Heart right ventricle (tissue), 16 donors: ENCODE measurements around the gene ARHGDIB. TPM values are rescaled to one million over a fixed set of nuclear protein-coding genes. Genes with fewer than 3 reads are reported as not detected.

ENCODE experiments used
- ATAC-seq, 8 donors: fragments of 200-7000 bp; cut with Tn5 transposase; one replicate each; pipeline ENCODE4 v1.9.1; 2020; ENCODE audit warnings: mild to moderate bottlenecking in 8 of 8, moderate library complexity in 8 of 8, moderate number of reproducible peaks in 1 of 8
- DNase-seq, 2 donors: peaks; one replicate each; pipeline ENCODE4 v3.0.0-alpha.2; 2020
- H3K27ac ChIP-seq, 10 donors: fragments of 200-600 bp; sonication (generic) in 2 of 10; one replicate each; pipeline versions ENCODE4 v1.5.0 to v1.8.0; 2020 to 2022; ENCODE audit warnings: mild to moderate bottlenecking in 3 of 10
- H3K27me3 ChIP-seq, 7 donors: fragments of 200-600 bp; one replicate each; pipeline ENCODE4 v1.8.0; 2021 to 2022; ENCODE audit warnings: mild to moderate bottlenecking in 2 of 7
- H3K36me3 ChIP-seq, 9 donors: fragments of 200-600 bp; sonication (generic) in 1 of 9; one replicate each; pipeline versions ENCODE4 v1.5.0 to v1.8.0; 2020 to 2022; ENCODE audit warnings: mild to moderate bottlenecking in 2 of 9
- H3K4me1 ChIP-seq, 9 donors: fragments of 200-600 bp; sonication (generic) in 1 of 9; one replicate each; pipeline versions ENCODE4 v1.5.0 to v1.8.0; 2020 to 2022; ENCODE audit warnings: mild to moderate bottlenecking in 4 of 9
- H3K4me3 ChIP-seq, 10 donors: fragments of 200-600 bp; sonication (generic) in 2 of 10; one replicate each; pipeline versions ENCODE4 v1.5.0 to v1.8.0; 2020 to 2022; ENCODE audit warnings: mild to moderate bottlenecking in 7 of 10, moderate library complexity in 2 of 10
- H3K9me3 ChIP-seq, 11 donors: fragments of 200-600 bp in 10 of 11; sonication (generic) in 2 of 11; one replicate each; pipeline versions ENCODE4 v1.5.0 to v1.8.0; 2013 to 2022; ENCODE audit warnings: mild to moderate bottlenecking in 2 of 11, control low read depth in 1 of 11, moderate library complexity in 1 of 11
- WGBS, 2 donors: extraction: QIAGEN DNeasy Blood & Tissue Kit; methylation state at CpG; one replicate each; pipeline ENCODE4 v1.1.7; 2013; ENCODE audit warnings: inconsistent platforms in 1 of 2; 5-methylcytosine and 5-hydroxymethylcytosine counted together
- intact Hi-C, 10 donors: fragments of 100-400 bp; cut with DNase I; formaldehyde crosslinking; loops; one replicate each; pipeline versions ENCODE4 v1.11.1 to v1.14.2; 2022
- polyA plus RNA-seq, 2 donors: library from polyadenylated mRNA; stranded (reverse); fragments of 200-250 nt; gene quantifications; one replicate each; pipeline ENCODE4 v1.2.3, GENCODE V29; 2013
- total RNA-seq, 10 donors: library from RNA; stranded (reverse); fragmentation: NEBNext Ultra II Directional in 3 of 10; extraction: Animal tissue kit (Norgen Biotek cat#: 25700) in 3 of 10; gene quantifications; one replicate each; pipeline versions ENCODE4 v1.2.1 to v1.2.4, GENCODE V29; 2021 to 2023
- TF ChIP-seq, protein P1 (sequence below), 9 donors: fragments of 200-600 bp; sonication (generic) in 2 of 9; IDR thresholded peaks; one replicate each; pipeline versions ENCODE4 v1.5.0 to v1.8.0; 2021 to 2022; ENCODE audit warnings: antibody characterized with exemption in 9 of 9, mild to moderate bottlenecking in 5 of 9, moderate library complexity in 1 of 9
- donor health status: Arrhythmogenic right ventricular cardiomyopathy.
- donor health status: ischemic (EF 13 %, LVEDD 7.1; RV severe dilation, severe dysfunction).
- donor health status: healthy with polysubstance abuse.
- donor health status: DM: no; HTN: yes; CAD: no.
- donor health status: DM: no; HTN: no; CAD: no.
- donor health status: ischemic (EF 25% LVEDD 6.9; RV normal size, moderate dysfunction).
- donor health status: ischemic (EF 25% LVEDD 5.7; RV mildly dilated, moderate dysfunction).
- donor health status: healthy.
- donor health status: DM: yes; HTN: yes; CAD: no.
- donor health status: Ischemic cardiomyopathy.
- donor health status: ischemic (EF 35%, LVEDD 5.7; RV mildly dilated, moderate dysfunction).
- donor health status: nonischemic (EF 11% LVEDD 7.7; RV severe dilation, severe dysfunction).
- donor health status: DM: yes; HTN: yes; CAD: no.
- donor health status: PGD.
- donor health status: ischemic (EF 29% LVEDD 5.4; RV normal size, mild dysfunction).
- donor health status: nonischemic (EF 23%, LVEDD 6.1; RV moderate dilation, normal function).

Gene ARHGDIB
- total and polyA plus RNA-seq, 12 donors, result 28.1 to 150 (median 45.4) TPM

DNA sequence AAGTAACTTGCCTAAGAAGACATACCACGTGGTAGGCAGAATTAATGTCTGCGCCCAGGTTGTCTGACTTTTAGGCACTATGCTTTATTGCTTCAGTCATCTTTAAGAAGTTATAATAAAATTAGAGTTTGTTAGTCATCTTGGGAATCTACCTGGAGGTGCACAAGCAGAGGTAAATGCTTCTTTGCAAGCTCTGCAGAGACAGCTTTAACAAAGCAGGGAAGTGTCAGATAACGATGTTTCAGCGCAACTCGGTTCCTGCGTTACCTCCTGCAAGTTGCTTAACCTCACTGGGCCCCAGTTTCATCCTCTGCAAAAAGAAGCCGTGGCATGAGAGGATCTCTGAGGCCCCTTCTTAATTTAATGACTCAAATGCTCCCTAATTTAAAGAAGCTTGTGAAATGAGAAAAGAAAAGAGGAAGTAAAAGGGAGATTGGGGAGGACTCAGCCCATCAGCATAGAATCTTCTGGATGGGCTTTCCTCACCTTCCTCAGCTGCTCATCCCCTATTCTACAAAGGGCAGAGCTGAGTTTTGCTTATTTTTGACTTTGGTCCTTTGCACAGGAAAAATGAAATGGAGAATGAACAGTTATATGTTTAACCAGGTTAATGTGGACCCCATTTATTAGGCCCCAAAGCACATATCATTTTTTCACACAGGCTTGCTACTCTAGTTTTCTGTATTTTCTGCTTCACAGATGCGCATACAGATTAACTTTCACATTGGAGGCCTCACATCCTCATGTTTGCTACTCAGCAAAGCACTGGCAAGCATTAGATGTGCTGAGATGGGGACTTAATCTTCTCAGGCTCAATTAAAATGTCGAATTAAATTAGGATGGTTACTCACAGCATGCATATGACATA lies 5.1 kb downstream of the ARHGDIB start:
- Histone ChIP-seq H3K27me3 (no peaks in the 10 kb centered on the region), H3K27ac (peak overlapping the region in 9 of 10 donors; percentile 12 to 95 (median 85)), H3K36me3 (peaks cover 0 to 7% (median 0%) of the 10 kb centered on the region in 9 donors), H3K4me1 (peaks cover 0 to 96% (median 84%) of the 10 kb centered on the region in 9 donors), H3K9me3 (no peaks in the 10 kb centered on the region), H3K4me3 (peak overlapping the region in 5 of 10 donors; percentile 6 to 73 (median 16))
- WGBS, 2 donors, result 58 to 69% methylated on average over 9 of the region's 9 CpGs
- DNase-seq (no peak), ATAC-seq (no peak)
- TF ChIP-seq, protein P1, sequence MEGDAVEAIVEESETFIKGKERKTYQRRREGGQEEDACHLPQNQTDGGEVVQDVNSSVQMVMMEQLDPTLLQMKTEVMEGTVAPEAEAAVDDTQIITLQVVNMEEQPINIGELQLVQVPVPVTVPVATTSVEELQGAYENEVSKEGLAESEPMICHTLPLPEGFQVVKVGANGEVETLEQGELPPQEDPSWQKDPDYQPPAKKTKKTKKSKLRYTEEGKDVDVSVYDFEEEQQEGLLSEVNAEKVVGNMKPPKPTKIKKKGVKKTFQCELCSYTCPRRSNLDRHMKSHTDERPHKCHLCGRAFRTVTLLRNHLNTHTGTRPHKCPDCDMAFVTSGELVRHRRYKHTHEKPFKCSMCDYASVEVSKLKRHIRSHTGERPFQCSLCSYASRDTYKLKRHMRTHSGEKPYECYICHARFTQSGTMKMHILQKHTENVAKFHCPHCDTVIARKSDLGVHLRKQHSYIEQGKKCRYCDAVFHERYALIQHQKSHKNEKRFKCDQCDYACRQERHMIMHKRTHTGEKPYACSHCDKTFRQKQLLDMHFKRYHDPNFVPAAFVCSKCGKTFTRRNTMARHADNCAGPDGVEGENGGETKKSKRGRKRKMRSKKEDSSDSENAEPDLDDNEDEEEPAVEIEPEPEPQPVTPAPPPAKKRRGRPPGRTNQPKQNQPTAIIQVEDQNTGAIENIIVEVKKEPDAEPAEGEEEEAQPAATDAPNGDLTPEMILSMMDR (IDR thresholded peaks at IDR 0.05), result no peak
- intact Hi-C loops, result loop anchor here in 2 of 10 donors (5.0 to 10.0 kb wide), 2 partner anchors 61 to 69 kb away; partner anchors contain the start of gene MGP (in 1 of the 2)

DNA sequence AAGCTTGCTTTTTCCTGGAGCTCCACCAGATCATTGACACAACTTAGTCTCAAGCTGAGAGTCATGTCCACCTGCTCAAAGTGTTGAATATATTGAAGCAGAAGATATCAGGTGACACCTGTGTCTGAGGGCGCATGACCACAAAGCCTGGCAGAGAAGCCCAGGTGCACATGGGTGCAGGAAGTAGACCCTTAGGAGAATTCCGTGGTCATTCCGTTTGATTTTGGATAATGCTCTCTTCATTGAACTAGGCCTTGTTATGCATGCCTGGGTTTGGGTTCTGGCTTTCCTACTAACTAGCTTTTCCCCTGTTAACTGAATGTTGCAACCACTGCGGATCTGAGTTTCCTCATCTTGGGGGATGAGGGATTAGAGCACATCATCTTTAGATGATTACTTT lies 7.1 kb downstream of the ARHGDIB start:
- Histone ChIP-seq H3K4me1 (peaks cover 0 to 99% (median 89%) of the 10 kb centered on the region in 9 donors), H3K27me3 (no peaks in the 10 kb centered on the region), H3K4me3 (peak overlapping the region in 1 of 10 donors; percentile 10), H3K36me3 (peaks cover 0 to 25% (median 8%) of the 10 kb centered on the region in 9 donors), H3K9me3 (no peaks in the 10 kb centered on the region), H3K27ac (peak overlapping the region in 7 of 10 donors; percentile 12 to 95 (median 82))
- ATAC-seq (no peak), DNase-seq (no peak)
- 84 to 87% methylated on average over 4 of the region's 4 CpGs for WGBS, 2 donors
- TF ChIP-seq, protein P1 (IDR thresholded peaks at IDR 0.05), result no peak
- intact Hi-C loops, result loop anchor here in 3 of 10 donors (5.0 to 10.0 kb wide), 3 partner anchors 57 to 67 kb away; partner anchors contain the start of gene MGP (in 1 of the 3)

GRCh38 chr12:14953752-14954151 lies 7.6 kb downstream of the ARHGDIB start:
- Histone ChIP-seq H3K4me3 (peak overlapping the region in 1 of 10 donors; percentile 10), H3K27ac (peak overlapping the region in 8 of 10 donors; percentile 65 to 95 (median 82)), H3K36me3 (peaks cover 0 to 29% (median 8%) of the 10 kb centered on the region in 9 donors), H3K9me3 (no peaks in the 10 kb centered on the region), H3K4me1 (peaks cover 3 to 100% (median 89%) of the 10 kb centered on the region in 9 donors), H3K27me3 (no peaks in the 10 kb centered on the region)
- TF ChIP-seq, protein P1 (IDR thresholded peaks at IDR 0.05), result no peak
- 88 to 97% methylated on average over 1 of the region's 1 CpG for WGBS, 2 donors
- no peak for DNase-seq
- intact Hi-C loops, result loop anchor here in 3 of 10 donors (5.0 to 10.0 kb wide), 3 partner anchors 56 to 66 kb away; partner anchors contain the start of gene MGP (in 1 of the 3)
- no peak for ATAC-seq

- peak overlapping the region in 2 of 10 donors; percentile 15 to 17 for H3K4me3 ChIP-seq
- no peaks in the 10 kb centered on the region for H3K9me3 ChIP-seq
- H3K27me3 ChIP-seq, result no peaks in the 10 kb centered on the region
- TF ChIP-seq, protein P1 (IDR thresholded peaks at IDR 0.05), result no peak
- peak; percentile 54 to 86 (median 73) for ATAC-seq
- peaks cover 8 to 98% (median 82%) of the 10 kb centered on the region in 9 donors for H3K4me1 ChIP-seq
- intact Hi-C loops, result loop anchor here in 3 of 10 donors (5.0 to 10.0 kb wide), 3 partner anchors 55 to 65 kb away; partner anchors contain the start of gene MGP (in 1 of the 3)
- H3K36me3 ChIP-seq, result peaks cover 0 to 40% (median 14%) of the 10 kb centered on the region in 9 donors
- DNase-seq, result peak in 1 of 2 donors; percentile 58
- peak overlapping the region; percentile 34 to 95 (median 78) for H3K27ac ChIP-seq
- WGBS, 2 donors, result 57 to 65% methylated on average over 7 of the region's 7 CpGs
These were observed 9.0 kb downstream of the ARHGDIB start for GRCh38 chr12:14952299-14952921.
